Gastroesophageal sphincter (tissue), 4 donors: Measurements from ENCODE around the gene ACAD10. TPM values are rescaled to one million over a fixed set of nuclear protein-coding genes. Genes with fewer than 3 reads are reported as not detected.
"Not testable (repeated sequence)": the region's sequence is repeated elsewhere in the genome, so short reads cannot be mapped to it uniquely, and the experiment has no call there.

Experiments
- ATAC-seq: fragments of 150-250 bp; one replicate; pipeline ENCODE4 v1.9.1; 2016; ENCODE audit warnings: mild to moderate bottlenecking, moderate library complexity
- H3K27ac ChIP-seq, 4 donors: fragments of 200-600 bp; sonication (generic) in 3 of 4; 1 replicate in 3 of 4; 2 replicates in 1 of 4; pipeline ENCODE4 v1.5.1; 2016 to 2019
- H3K27me3 ChIP-seq: fragments of 200-600 bp; sonication (generic); one replicate; pipeline ENCODE4 v1.5.1; 2019
- H3K36me3 ChIP-seq, 2 donors: fragments of 200-600 bp; sonication (generic); one replicate each; pipeline ENCODE4 v1.5.1; 2019; ENCODE audit warnings: control low read depth in 1 of 2
- H3K4me1 ChIP-seq, 3 donors: fragments of 200-600 bp; sonication (generic); 1 replicate in 2 of 3; 2 replicates in 1 of 3; pipeline ENCODE4 v1.5.1; 2016 to 2019; ENCODE audit warnings: control low read depth in 2 of 3
- H3K4me3 ChIP-seq, 2 donors: fragments of 200-600 bp; sonication (generic); one replicate each; pipeline ENCODE4 v1.5.1; 2019; ENCODE audit warnings: mild to moderate bottlenecking in 1 of 2, moderate library complexity in 1 of 2
- H3K9me3 ChIP-seq, 3 donors: fragments of 200-600 bp; sonication (generic); one replicate each; pipeline ENCODE4 v1.5.1; 2017 to 2019; ENCODE audit warnings: control low read depth in 2 of 3
- CTCF ChIP-seq, 4 experiments: fragments of 200-600 bp in 2 of 4; fragments of 450-650 bp in 2 of 4; sonication (generic) in 1 of 4; IDR thresholded peaks; one replicate each; pipeline ENCODE4 v1.5.1; 2017 to 2019; ENCODE audit warnings: antibody characterized with exemption in 4 of 4, mild to moderate bottlenecking in 2 of 4, moderate library complexity in 2 of 4
- EP300 ChIP-seq: sonication (generic); formaldehyde crosslinking; IDR thresholded peaks from one replicate; pipeline ENCODE4 v1.6.1; 2017; ENCODE audit warnings: antibody characterized with exemption, mild to moderate bottlenecking
- POLR2A ChIP-seq, 2 donors: fragments of 450-650 bp; IDR thresholded peaks; one replicate each; pipeline ENCODE4 v1.6.1; 2017; ENCODE audit warnings: antibody characterized with exemption in 2 of 2, mild to moderate bottlenecking in 2 of 2, moderate library complexity in 1 of 2
- POLR2AphosphoS5 ChIP-seq: sonication (generic); formaldehyde crosslinking; IDR thresholded peaks from one replicate; pipeline ENCODE4 v1.6.1; 2017; ENCODE audit warnings: antibody characterized with exemption
- WGBS, 2 donors: methylation state at CpG; one replicate each; pipeline ENCODE4 v1.1.5; 2018; ENCODE audit warnings: low coverage in 1 of 2; 5-methylcytosine and 5-hydroxymethylcytosine counted together
- total RNA-seq, 4 donors: library from RNA; depleted of rRNA; stranded (reverse); fragments of >200 nt; gene quantifications; one replicate each; pipeline ENCODE4 v1.1.0, GENCODE V29; 2016

Gene ACAD10
- total RNA-seq, 4 donors from 2014 or later, result 7.5 to 26.5 (median 19.0) TPM

- no peak overlapping the region for H3K27ac ChIP-seq
- TF ChIP-seq POLR2A (IDR thresholded peaks at IDR 0.05) (no peak), POLR2AphosphoS5 (no peak), CTCF (IDR thresholded peaks at IDR 0.05) (no peak), EP300 (no peak)
- H3K27me3 ChIP-seq, result no peaks in the 10 kb centered on the region
- no peaks in the 10 kb centered on the region for H3K9me3 ChIP-seq
- H3K4me1 ChIP-seq, result no peaks in the 10 kb centered on the region
- H3K4me3 ChIP-seq, result no peak overlapping the region
- WGBS, 2 donors, result 97 to 100% methylated on average over 1 to 5 of the region's 5 CpGs
- no peak for ATAC-seq
- peaks cover 0 to 63% of the 10 kb centered on the region in 2 donors for H3K36me3 ChIP-seq
These were observed 8.0 kb downstream of the ACAD10 start for GRCh38 chr12:111693818-111694217.

- no peak for ATAC-seq
- H3K4me3 ChIP-seq, result no peak overlapping the region
- H3K9me3 ChIP-seq, result no peaks in the 10 kb centered on the region
- H3K27ac ChIP-seq, result no peak overlapping the region
- H3K27me3 ChIP-seq, result no peaks in the 10 kb centered on the region
- peaks cover 0 to 94% of the 10 kb centered on the region in 2 donors for H3K36me3 ChIP-seq
- no peaks in the 10 kb centered on the region for H3K4me1 ChIP-seq
- 66 to 86% methylated on average over 2 of the region's 2 CpGs for WGBS, 2 donors
- TF ChIP-seq POLR2AphosphoS5 (no peak), POLR2A (IDR thresholded peaks at IDR 0.05) (no peak), CTCF (IDR thresholded peaks at IDR 0.05) (no peak), EP300 (no peak)
These were observed 14.1 kb downstream of the ACAD10 start for GRCh38 chr12:111699962-111700361.

DNA sequence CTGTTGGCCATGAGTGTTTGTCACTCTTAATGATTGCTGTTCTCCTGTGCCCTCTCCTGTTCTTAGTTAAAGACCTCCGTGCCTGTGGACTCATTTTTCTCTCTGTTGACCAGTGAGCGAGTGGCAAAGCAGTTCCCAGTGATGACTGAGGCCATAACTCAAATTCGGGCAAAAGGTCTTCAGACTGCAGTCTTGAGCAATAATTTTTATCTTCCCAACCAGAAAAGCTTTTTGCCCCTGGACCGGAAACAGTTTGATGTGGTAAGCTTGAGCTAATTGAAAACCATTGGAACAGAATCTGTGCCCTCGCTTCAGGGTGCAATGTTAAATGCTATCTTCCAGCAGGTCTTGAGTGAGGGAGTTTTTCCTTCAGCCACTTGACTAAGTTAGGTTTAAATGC, 19.8 kb downstream of the ACAD10 start:
- H3K36me3 ChIP-seq, result peaks cover 0 to 94% of the 10 kb centered on the region in 2 donors
- no peak for ATAC-seq
- 83 to 92% methylated on average over 2 to 5 of the region's 5 CpGs for WGBS, 2 donors

DNA sequence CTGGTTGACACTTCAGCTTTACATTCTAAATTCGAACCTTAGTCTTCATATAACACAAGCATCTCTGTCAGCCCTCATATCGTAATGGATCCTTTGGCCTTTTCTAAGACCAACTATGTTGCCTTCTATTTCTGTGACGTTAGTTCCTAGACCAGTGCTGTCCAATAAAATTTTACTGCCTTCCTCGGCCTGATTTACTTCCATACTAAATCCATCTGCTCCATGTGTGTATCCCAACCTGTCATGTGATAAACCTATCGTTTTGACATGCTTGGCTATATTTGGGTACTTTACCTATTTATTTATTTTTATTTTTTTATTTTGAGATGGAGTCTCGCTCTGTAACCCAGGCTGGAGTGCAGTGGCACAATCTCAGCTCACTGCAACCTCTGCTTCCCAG, 20.3 kb downstream of the ACAD10 start:
- H3K27ac ChIP-seq, result no peak overlapping the region
- no peak overlapping the region for H3K4me3 ChIP-seq
- no peak for TF ChIP-seq CTCF (IDR thresholded peaks at IDR 0.05)
- TF ChIP-seq POLR2AphosphoS5, result no peak
- no peak for TF ChIP-seq EP300
- H3K36me3 ChIP-seq, result peaks cover 0 to 94% of the 10 kb centered on the region in 2 donors
- H3K27me3 ChIP-seq, result no peaks in the 10 kb centered on the region
- H3K4me1 ChIP-seq, result no peaks in the 10 kb centered on the region
- no peak for ATAC-seq
- no peaks in the 10 kb centered on the region for H3K9me3 ChIP-seq
- WGBS, 2 donors, result 82 to 83% methylated on average over 4 to 6 of the region's 6 CpGs

More for the DNA sequence above, 19.8 kb downstream of the ACAD10 start:
- TF ChIP-seq EP300 (no peak), CTCF (IDR thresholded peaks at IDR 0.05) (no peak), POLR2A (IDR thresholded peaks at IDR 0.05) (no peak), POLR2AphosphoS5 (no peak)
- Histone ChIP-seq H3K27ac (no peak overlapping the region), H3K4me3 (no peak overlapping the region), H3K27me3 (no peaks in the 10 kb centered on the region), H3K9me3 (no peaks in the 10 kb centered on the region), H3K4me1 (no peaks in the 10 kb centered on the region)

- Histone ChIP-seq H3K27me3 (no peaks in the 10 kb centered on the region), H3K4me1 (peaks cover 0 to 15% (median 0%) of the 10 kb centered on the region in 3 donors), H3K9me3 (no peaks in the 10 kb centered on the region), H3K36me3 (peaks cover 0 to 97% of the 10 kb centered on the region in 2 donors), H3K4me3 (no peak overlapping the region), H3K27ac (peak overlapping the region in 3 of 4 donors; percentile 48 to 67 (median 67))
- 30 to 50% methylated on average over 2 to 4 of the region's 4 CpGs for WGBS, 2 donors
- no peak for ATAC-seq
- TF ChIP-seq POLR2A (IDR thresholded peaks at IDR 0.05) (no peak), CTCF (IDR thresholded peaks at IDR 0.05) (no peak), POLR2AphosphoS5 (peak; percentile 16), EP300 (no peak)
These were observed 29.4 kb downstream of the ACAD10 start for GRCh38 chr12:111715279-111715678.

GRCh38 chr12:111719316-111719715, 33.5 kb downstream of the ACAD10 start:
- ATAC-seq, H3K27ac ChIP-seq, H3K4me3 ChIP-seq, H3K27me3 ChIP-seq, H3K9me3 ChIP-seq: not testable (repeated sequence)
- H3K4me1 ChIP-seq, result peaks cover 0 to 15% (median 0%) of the 10 kb centered on the region in 3 donors
- 83 to 100% methylated on average over 9 to 10 of the region's 10 CpGs for WGBS, 2 donors
- H3K36me3 ChIP-seq, result peaks cover 0 to 89% of the 10 kb centered on the region in 2 donors
